HAP-1 (cell line): Measurements from ENCODE around the gene ASF1B.
A peak's percentile ranks its signal among the peaks of the same experiment; 100 is the strongest.

Experiments
- DNase-seq, 2 experiments: peaks; one replicate each; pipeline ENCODE4 v3.0.0-alpha.2; 2016 to 2020; ENCODE audit warnings: low spot score in 2 of 2
- H3K27me3 ChIP-seq: fragments of 250-450 bp; sonication (Bioruptor Pico); 2 replicates; pipeline ENCODE4 v1.5.1; 2020; ENCODE audit warnings: low read depth, mild to moderate bottlenecking, moderate library complexity
- H3K36me3 ChIP-seq: fragments of 250-450 bp; sonication (Bioruptor Pico); replicated peaks from 2 replicates; pipeline ENCODE4 v1.5.1; 2020; ENCODE audit warnings: mild to moderate bottlenecking
- H3K4me1 ChIP-seq: fragments of 250-450 bp; sonication (Bioruptor Pico); 2 replicates; pipeline ENCODE4 v1.5.1; 2020; ENCODE audit warnings: mild to moderate bottlenecking
- H3K4me3 ChIP-seq: fragments of 250-450 bp; sonication (Bioruptor Pico); 2 replicates; pipeline ENCODE4 v1.5.1; 2020; ENCODE audit warnings: mild to moderate bottlenecking, moderate library complexity
- H3K9me3 ChIP-seq: fragments of 250-450 bp; sonication (Bioruptor Pico); 2 replicates; pipeline ENCODE4 v1.5.1; 2020; ENCODE audit warnings: mild to moderate bottlenecking, moderate library complexity
- in situ Hi-C: fragments of 300-500 bp; cut with MboI; formaldehyde crosslinking; loops from 3 replicates; pipeline ENCODE4 v1.14.3; 2020; ENCODE audit warnings: low sequenced_read_pairs, inconsistent platforms, mixed read lengths

ASF1B gene

GRCh38 chr19:14138576-14139265 lies 2.3 kb upstream of the ASF1B start:
- H3K36me3 ChIP-seq = peaks cover 4% of the 10 kb centered on the region; the same call in 1 of the 2 replicates
- in situ Hi-C loops = no loop called here
- no peak for DNase-seq
- peaks cover 26% of the 10 kb centered on the region for H3K4me1 ChIP-seq
- H3K4me3 ChIP-seq = no peak overlapping the region
- H3K9me3 ChIP-seq = no peaks in the 10 kb centered on the region
- H3K27me3 ChIP-seq = no peaks in the 10 kb centered on the region

DNA sequence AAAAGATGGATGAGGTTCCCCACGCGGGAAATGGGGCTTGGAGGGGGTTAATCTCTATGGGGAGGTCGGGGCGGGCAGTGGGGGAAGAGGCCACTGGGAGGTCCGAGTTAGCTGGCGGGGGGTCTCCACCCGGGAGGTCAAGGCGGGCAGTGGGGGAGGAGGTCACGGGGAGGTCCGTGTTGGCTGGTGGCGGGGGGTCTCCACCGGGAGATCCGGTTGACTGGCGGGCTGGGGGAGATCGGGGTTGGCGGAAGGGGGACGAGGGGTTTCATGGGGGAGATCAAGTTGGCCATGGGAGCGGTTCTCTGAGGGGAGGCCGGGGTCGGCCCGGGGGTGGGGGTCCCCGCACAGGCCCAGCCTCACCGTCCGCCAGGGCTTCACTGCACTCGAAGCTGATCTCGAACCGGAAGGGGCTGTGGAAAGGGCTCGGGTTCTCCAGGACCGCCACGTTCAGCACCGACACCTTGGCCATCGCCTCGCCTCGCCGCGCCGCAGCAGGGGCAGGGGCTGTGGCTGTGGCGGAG lies 342 bp downstream of the ASF1B start:
- in situ Hi-C loops = no loop called here
- Histone ChIP-seq H3K4me1 (peaks cover 26% of the 10 kb centered on the region), H3K9me3 (no peaks in the 10 kb centered on the region), H3K4me3 (peak overlapping the region; percentile 75), H3K27me3 (no peaks in the 10 kb centered on the region), H3K36me3 (peaks cover 17% of the 10 kb centered on the region)
- no peak for DNase-seq

DNA sequence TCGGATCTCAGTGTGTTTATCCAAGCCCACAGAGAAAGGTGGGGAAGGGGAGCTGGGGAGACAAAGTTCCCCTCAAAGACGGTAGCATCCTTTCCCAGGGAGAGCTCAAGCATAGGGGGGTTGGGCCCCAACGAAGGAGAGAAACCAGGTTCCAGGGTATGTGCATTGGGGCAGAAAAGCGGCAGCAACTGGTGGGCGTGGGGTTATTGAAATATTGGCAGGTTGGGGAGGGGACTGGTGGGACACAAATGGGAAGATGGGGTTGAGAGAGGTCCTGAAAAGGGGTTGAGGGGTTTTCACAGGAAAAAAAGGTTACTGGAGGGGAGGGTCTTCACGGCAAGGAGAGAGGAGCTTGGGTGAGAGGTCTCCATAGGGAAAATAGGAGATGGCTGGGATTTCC lies 1.0 kb downstream of the ASF1B start:
- no peak for DNase-seq
- Histone ChIP-seq H3K4me3 (peak overlapping the region; percentile 75), H3K27me3 (no peaks in the 10 kb centered on the region), H3K36me3 (peaks cover 17% of the 10 kb centered on the region), H3K4me1 (peaks cover 26% of the 10 kb centered on the region), H3K9me3 (no peaks in the 10 kb centered on the region)
- in situ Hi-C loops = no loop called here

DNA sequence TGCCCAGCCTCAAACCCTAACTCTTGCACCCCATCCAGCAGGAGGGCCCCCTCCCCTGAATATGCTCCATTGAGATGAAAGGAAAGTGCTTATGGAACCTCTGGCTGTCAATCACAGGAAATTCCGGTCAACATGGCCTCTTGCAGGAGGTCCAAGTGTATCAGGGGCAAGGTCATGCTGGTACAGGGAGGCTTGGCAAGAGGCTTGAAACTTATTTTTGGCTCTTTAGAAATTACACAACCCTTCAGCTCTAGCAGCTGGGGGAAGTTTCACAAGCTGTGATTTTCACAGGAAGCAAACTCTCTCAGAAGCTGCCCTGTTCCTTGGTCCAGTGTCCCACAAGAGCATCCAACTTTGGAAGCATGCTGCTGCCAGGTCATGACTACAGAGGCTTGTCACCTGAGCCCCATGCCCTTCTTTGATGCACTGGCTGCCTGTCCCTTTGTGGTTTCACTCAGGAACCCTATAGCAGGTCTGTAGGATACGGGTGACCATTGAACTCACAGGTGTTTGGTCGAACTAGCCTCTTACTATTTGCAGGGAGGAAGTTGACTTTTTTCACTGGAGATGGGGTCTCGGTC lies 8.4 kb downstream of the ASF1B start:
- H3K4me1 ChIP-seq = no peaks in the 10 kb centered on the region
- no peaks in the 10 kb centered on the region for H3K27me3 ChIP-seq
- H3K4me3 ChIP-seq = no peak overlapping the region
- H3K9me3 ChIP-seq = no peaks in the 10 kb centered on the region
- peaks cover 43% of the 10 kb centered on the region for H3K36me3 ChIP-seq
- in situ Hi-C loops = no loop called here
- DNase-seq = no peak

GRCh38 chr19:14127176-14127575 lies 9.2 kb downstream of the ASF1B start:
- peaks cover 38% of the 10 kb centered on the region for H3K36me3 ChIP-seq
- no peak overlapping the region for H3K4me3 ChIP-seq
- no peak for DNase-seq
- H3K4me1 ChIP-seq = no peaks in the 10 kb centered on the region
- in situ Hi-C loops = no loop called here
- H3K9me3 ChIP-seq = no peaks in the 10 kb centered on the region
- no peaks in the 10 kb centered on the region for H3K27me3 ChIP-seq

GRCh38 chr19:14122924-14123323 lies 13.5 kb downstream of the ASF1B start:
- Histone ChIP-seq H3K4me3 (no peak overlapping the region), H3K4me1 (peaks cover 5% of the 10 kb centered on the region; the same call in 1 of the 2 replicates), H3K27me3 (no peaks in the 10 kb centered on the region), H3K36me3 (peaks cover 48% of the 10 kb centered on the region), H3K9me3 (no peaks in the 10 kb centered on the region)
- DNase-seq = no peak
- in situ Hi-C loops = no loop called here

DNA sequence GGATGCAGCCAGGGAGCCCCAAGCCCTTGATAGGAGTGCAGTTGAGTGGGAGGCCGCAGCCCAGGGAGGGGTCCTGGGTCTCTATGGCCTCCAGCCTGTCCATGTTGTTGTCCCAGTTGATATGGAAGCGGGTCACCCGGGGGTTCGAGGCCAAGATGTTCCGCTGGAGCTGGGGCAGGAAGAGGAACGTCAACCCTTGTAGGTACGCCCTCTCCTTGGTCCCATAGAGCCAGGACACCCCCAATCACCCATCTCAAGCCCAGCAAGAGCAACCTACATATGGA lies 15.9 kb downstream of the ASF1B start:
- H3K4me3 ChIP-seq = no peak overlapping the region
- H3K9me3 ChIP-seq = no peaks in the 10 kb centered on the region
- H3K4me1 ChIP-seq = peaks cover 12% of the 10 kb centered on the region
- peaks cover 40% of the 10 kb centered on the region for H3K36me3 ChIP-seq
- in situ Hi-C loops = no loop called here
- H3K27me3 ChIP-seq = no peaks in the 10 kb centered on the region
- no peak for DNase-seq

DNA sequence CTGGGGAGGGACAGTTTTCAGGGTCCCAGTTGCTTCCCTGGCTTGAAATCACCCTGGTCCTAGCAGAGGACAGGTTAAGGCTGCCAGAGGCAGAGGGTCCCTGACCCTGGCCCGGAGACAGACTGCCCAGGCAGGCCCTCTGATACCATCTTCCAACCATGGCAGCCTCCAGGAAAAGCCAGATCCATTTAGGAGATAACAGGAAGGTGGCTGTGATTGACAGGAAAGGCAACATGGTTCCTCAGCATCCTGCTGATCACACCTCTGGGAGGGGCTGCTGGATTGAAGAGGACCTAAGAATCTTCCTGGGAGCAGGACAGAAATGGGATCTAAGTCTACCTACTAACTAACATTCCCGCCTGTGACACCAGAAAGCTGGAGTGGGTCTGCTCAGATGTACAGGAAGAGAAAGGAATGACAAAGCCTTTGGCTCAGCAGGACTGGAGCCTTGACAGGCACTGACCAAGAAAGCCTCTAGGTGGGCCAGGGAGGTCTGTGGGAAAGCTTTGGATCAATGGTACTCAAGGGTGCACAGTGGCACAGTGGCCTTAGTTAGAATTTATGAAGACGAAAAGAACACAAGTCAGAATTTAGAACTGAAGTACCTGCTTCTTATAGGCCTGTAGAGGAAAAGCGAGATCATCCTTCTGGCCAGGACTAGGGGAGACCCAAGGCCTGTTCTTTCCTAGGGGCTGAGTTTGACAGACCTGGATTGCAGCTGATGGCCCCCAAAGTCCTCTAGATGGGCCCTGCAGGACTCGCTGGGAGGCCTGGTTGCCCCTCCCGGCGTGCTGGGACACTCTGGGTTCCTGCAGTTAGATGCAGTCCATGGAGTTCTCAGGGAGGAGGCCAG lies 16.5 kb downstream of the ASF1B start:
- no peak for DNase-seq
- H3K9me3 ChIP-seq = no peaks in the 10 kb centered on the region
- H3K4me3 ChIP-seq = no peak overlapping the region
- peaks cover 34% of the 10 kb centered on the region for H3K36me3 ChIP-seq
- H3K27me3 ChIP-seq = no peaks in the 10 kb centered on the region
- in situ Hi-C loops = no loop called here
- peaks cover 12% of the 10 kb centered on the region for H3K4me1 ChIP-seq

GRCh38 chr19:14119146-14119545 lies 17.2 kb downstream of the ASF1B start:
- Histone ChIP-seq H3K27me3 (no peaks in the 10 kb centered on the region), H3K36me3 (peaks cover 27% of the 10 kb centered on the region), H3K4me3 (no peak overlapping the region), H3K4me1 (peaks cover 12% of the 10 kb centered on the region), H3K9me3 (no peaks in the 10 kb centered on the region)
- in situ Hi-C loops = no loop called here
- no peak for DNase-seq

DNA sequence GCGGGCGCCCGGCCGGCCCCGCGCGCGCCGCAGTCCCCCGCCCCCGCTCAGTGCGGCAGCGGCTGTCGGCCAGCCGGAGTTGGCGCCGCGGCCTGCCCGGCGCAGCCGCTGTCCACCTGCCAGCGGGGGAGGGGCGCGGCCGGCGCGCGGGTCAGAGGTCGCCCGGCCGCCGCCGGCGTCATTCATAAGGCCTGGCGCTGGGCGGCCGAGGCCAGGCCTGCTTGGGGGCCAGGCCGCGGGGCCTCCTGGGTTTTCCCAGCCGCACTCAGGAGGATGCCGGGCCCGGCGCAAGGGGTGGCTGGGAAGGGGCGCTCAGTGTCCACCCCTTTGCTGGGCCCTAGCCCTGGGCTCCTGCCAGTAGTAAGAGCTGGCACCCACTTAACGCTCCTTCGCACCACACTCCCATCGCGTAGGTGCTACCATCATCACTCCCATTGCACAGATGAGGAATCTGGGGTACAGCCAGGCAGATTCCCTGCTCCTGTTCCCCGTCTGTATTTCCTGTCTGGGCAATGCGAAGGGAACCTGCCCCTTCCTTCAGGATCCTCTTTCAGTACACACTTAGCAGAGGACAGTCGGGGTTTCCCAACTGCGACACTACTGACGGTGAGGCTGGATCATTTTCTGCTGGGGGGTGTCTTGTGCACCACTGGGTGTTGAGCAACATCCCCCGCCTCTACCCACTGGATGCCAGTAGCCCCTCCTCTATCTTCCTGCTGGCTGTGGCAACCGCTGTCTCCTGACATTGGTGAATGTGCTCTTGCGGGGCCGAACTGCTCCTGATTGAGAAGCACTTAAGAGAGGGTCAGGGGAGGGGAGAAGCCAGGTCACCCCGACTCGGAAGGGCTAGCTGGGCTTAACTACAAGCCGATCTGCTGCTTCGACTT lies 18.0 kb downstream of the ASF1B start:
- no peaks in the 10 kb centered on the region for H3K9me3 ChIP-seq
- H3K36me3 ChIP-seq = peaks cover 23% of the 10 kb centered on the region
- peaks cover 12% of the 10 kb centered on the region for H3K4me1 ChIP-seq
- in situ Hi-C loops = no loop called here
- no peak for DNase-seq
- H3K4me3 ChIP-seq = peak overlapping the region; percentile 32
- H3K27me3 ChIP-seq = no peaks in the 10 kb centered on the region

DNA sequence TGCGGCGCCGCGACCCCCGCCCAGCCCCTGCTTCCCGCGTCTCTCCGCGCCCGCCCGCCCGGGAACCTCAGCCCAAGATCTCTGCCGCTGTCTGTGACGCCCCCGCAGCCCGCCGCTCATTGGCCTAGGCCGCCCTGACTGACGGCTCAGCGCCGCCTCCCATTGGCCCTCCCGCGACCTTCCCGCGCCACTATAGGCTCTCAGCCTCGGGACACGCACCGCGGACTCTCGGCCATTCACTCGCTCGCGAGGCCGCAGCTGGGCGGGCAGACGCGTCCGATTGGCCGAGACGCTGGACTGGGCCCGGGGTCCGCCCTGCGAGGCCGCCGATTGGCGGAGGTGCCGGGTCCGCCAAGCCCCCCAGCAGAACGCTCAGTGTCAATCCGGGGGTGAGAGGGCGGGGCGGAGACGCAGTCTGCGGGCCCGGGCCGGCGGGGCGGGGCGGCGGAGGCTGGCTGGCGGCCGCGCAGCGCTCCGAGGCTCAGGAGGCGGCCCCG lies 18.7 kb downstream of the ASF1B start, which contains the start of gene PRKACA:
Gene PRKACA, minus strand, starts transcription at position 95 of the 497 bp plus-strand sequence. CDS start 215 bp downstream, outside the sequence.
- Histone ChIP-seq H3K36me3 (peaks cover 20% of the 10 kb centered on the region), H3K27me3 (no peaks in the 10 kb centered on the region), H3K4me3 (peak within 1 kb of the TSS; percentile 74), H3K4me1 (peaks cover 12% of the 10 kb centered on the region), H3K9me3 (no peaks in the 10 kb centered on the region)
- DNase-seq = peak; percentile 97 to 98
- in situ Hi-C loops = no loop called here

DNA sequence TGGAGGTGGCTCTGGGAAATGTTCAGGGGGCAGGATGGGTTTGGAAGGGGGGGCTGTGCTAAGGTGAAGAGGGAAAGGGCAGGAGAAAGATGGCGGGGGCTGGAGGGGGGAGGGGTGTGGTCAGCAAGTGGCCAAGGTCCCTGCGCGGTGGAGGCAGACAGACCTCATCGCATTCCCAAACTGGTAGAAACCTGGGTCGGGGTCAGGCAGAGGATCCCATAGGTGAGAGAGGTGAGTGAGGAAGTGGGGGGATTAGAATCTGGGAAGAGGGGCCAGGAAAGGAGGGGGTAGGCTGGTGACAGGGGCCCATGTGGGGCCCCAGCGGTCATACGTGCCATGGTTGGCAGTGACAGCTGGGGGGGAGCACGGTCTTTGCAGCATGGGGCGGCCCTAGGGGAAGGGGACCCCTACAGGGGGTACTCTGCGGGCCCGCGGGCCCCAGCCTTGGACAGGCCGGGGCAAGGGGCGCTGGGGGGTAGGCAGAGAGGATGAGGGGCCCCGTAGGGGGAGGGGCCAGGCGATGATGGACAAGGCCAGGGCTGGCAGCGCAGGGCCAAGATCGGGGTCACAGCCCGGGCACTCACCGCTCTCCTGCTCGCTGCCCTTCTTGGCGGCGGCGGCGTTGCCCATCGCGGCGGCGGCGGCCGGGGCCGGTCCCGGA lies 19.3 kb downstream of the ASF1B start:
- no peaks in the 10 kb centered on the region for H3K27me3 ChIP-seq
- in situ Hi-C loops = no loop called here
- DNase-seq = peak in 1 of 2 experiments; percentile 32
- H3K4me3 ChIP-seq = peak overlapping the region; percentile 74
- peaks cover 12% of the 10 kb centered on the region for H3K4me1 ChIP-seq
- no peaks in the 10 kb centered on the region for H3K9me3 ChIP-seq
- H3K36me3 ChIP-seq = peaks cover 19% of the 10 kb centered on the region

DNA sequence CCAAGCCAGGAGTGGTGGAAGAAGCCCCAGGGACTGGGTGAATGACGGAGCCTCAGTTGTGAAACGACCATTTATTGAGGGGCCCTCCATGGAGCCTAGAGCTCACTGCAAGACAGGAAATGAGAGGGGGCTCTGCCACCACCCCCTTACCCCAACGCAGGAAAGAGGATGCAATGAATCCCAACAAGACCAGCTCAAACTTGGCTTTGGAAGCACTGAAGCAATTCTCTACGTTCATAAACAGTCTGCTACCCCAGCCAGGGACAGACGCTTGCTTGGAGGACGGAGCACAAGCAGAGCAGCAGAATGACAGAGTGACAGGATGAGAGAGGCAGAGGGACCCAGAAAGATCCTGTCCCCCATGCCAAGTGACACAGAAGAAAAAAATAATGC lies 19.9 kb downstream of the ASF1B start:
- in situ Hi-C loops = no loop called here
- no peaks in the 10 kb centered on the region for H3K27me3 ChIP-seq
- peaks cover 12% of the 10 kb centered on the region for H3K4me1 ChIP-seq
- H3K9me3 ChIP-seq = no peaks in the 10 kb centered on the region
- no peak for DNase-seq
- peak overlapping the region; percentile 74 for H3K4me3 ChIP-seq
- H3K36me3 ChIP-seq = peaks cover 19% of the 10 kb centered on the region
